IMR-90 (cell line): ENCODE results near the gene ST14. TPM values are rescaled to one million over a fixed set of nuclear protein-coding genes. Genes with fewer than 3 reads are reported as not detected.
"Not testable (repeated sequence)": the region's sequence is repeated elsewhere in the genome, so short reads cannot be mapped to it uniquely, and the experiment has no call there.

ENCODE experiments used
- ATAC-seq: fragments of 200-7000 bp; cut with Tn5 transposase; 2 replicates; pipeline ENCODE4 v1.9.1; 2020; ENCODE audit warnings: low read depth, mild to moderate bottlenecking, moderate library complexity
- BruUV-seq: library from RNA; stranded (reverse); fragments of 400-500 nt; replicated peaks from 2 replicates; lab custom pipeline; 2021; lab: Mats Ljungman, UMichigan
- CTCF ChIA-PET: fragments of 300-600 bp; formaldehyde crosslinking; extraction: SDS; loops from one replicate; lab custom pipeline; 2021; ENCODE audit warnings: antibody characterized with exemption; lab: Yijun Ruan, JAX
- POLR2A ChIA-PET: fragments of 300-600 bp; sonication (Branson Sonifier 250); formaldehyde crosslinking; loops from one replicate; lab custom pipeline; 2022; ENCODE audit warnings: antibody characterized with exemption; ENCODE audit not compliant: unreplicated experiment; lab: Charles Lee
- DNase-seq: peaks from one replicate; pipeline ENCODE4 v3.0.0; 2013
- H2AFZ ChIP-seq: replicated peaks from 2 replicates; pipeline ENCODE3; 2013; ENCODE audit warnings: low read length, mild to moderate bottlenecking; ENCODE audit not compliant: poor library complexity
- H2AK5ac ChIP-seq: 2 replicates; pipeline ENCODE4 v1.6.1; 2013; ENCODE audit warnings: low read depth, low read length, inconsistent platforms
- H2AK9ac ChIP-seq: replicated peaks from 2 replicates; pipeline ENCODE3; 2013; ENCODE audit warnings: mild to moderate bottlenecking, low read depth, low read length, moderate library complexity; ENCODE audit not compliant: poor library complexity
- H2BK120ac ChIP-seq: 2 replicates; pipeline ENCODE4 v1.6.1; 2013; ENCODE audit warnings: low read depth, low read length, inconsistent platforms
- H2BK15ac ChIP-seq: 3 replicates; pipeline ENCODE4 v1.6.1; 2013; ENCODE audit warnings: low read depth, low read length, inconsistent platforms
- H2BK20ac ChIP-seq: 2 replicates; pipeline ENCODE4 v1.6.1; 2013; ENCODE audit warnings: low read depth, mild to moderate bottlenecking, inconsistent platforms, low read length, moderate library complexity
- H2BK5ac ChIP-seq: 2 replicates; pipeline ENCODE4 v1.6.1; 2013; ENCODE audit warnings: mild to moderate bottlenecking, low read depth, low read length, inconsistent platforms; ENCODE audit not compliant: poor library complexity, severe bottlenecking
- H3K14ac ChIP-seq: replicated peaks from 2 replicates; pipeline ENCODE4 v1.6.1; 2013; ENCODE audit warnings: low read depth, low read length, inconsistent platforms
- H3K18ac ChIP-seq: 2 replicates; pipeline ENCODE4 v1.6.1; 2013; ENCODE audit warnings: low read depth, low read length, control low read depth
- H3K23ac ChIP-seq: 2 replicates; pipeline ENCODE4 v1.6.1; 2013; ENCODE audit warnings: low read depth, low read length, inconsistent platforms
- H3K27ac ChIP-seq: 2 replicates; pipeline ENCODE4 v1.5.1; 2013; ENCODE audit warnings: mild to moderate bottlenecking, control low read depth, low read length; ENCODE audit not compliant: insufficient read depth
- H3K27me3 ChIP-seq: 2 replicates; pipeline ENCODE4 v1.6.1; 2013; ENCODE audit warnings: low read length; ENCODE audit not compliant: control insufficient read depth, insufficient read depth
- H3K36me3 ChIP-seq: 2 replicates; pipeline ENCODE4 v1.6.1; 2013; ENCODE audit warnings: low read length, mixed read lengths; ENCODE audit not compliant: control insufficient read depth, insufficient read depth
- H3K4ac ChIP-seq: 2 replicates; pipeline ENCODE4 v1.6.1; 2013; ENCODE audit warnings: low read depth, low read length, inconsistent platforms
- H3K4me1 ChIP-seq: 2 replicates; pipeline ENCODE4 v1.6.1; 2013; ENCODE audit warnings: low read length, mixed read lengths; ENCODE audit not compliant: control insufficient read depth, insufficient read depth
- H3K4me2 ChIP-seq: 2 replicates; pipeline ENCODE4 v1.6.1; 2013; ENCODE audit warnings: low read depth, mild to moderate bottlenecking, control low read depth, low read length, moderate library complexity
- H3K4me3 ChIP-seq: 2 replicates; pipeline ENCODE4 v1.5.1; 2013; ENCODE audit warnings: low read depth, mild to moderate bottlenecking, control low read depth, low read length, moderate library complexity; ENCODE audit not compliant: insufficient read depth
- H3K56ac ChIP-seq: 2 replicates; pipeline ENCODE4 v1.6.1; 2013; ENCODE audit warnings: low read length, inconsistent platforms; ENCODE audit not compliant: insufficient read depth; ENCODE audit errors: extremely low read depth
- H3K79me1 ChIP-seq, 2 experiments: 2 replicates each; pipeline ENCODE4 v1.6.1; 2013; ENCODE audit warnings: low read length in 2 of 2, inconsistent platforms in 1 of 2, low read depth in 1 of 2
- H3K9ac ChIP-seq: 2 replicates; pipeline ENCODE4 v1.6.1; 2013; ENCODE audit warnings: low read depth, low read length, control low read depth
- H3K9me1 ChIP-seq: 2 replicates; pipeline ENCODE4 v1.6.1; 2013; ENCODE audit warnings: low read length, inconsistent platforms; ENCODE audit not compliant: insufficient read depth
- H3K9me3 ChIP-seq: 2 replicates; pipeline ENCODE4 v1.6.1; 2013; ENCODE audit warnings: low read length; ENCODE audit not compliant: control insufficient read depth, insufficient read depth
- H4K20me1 ChIP-seq: 2 replicates; pipeline ENCODE4 v1.6.1; 2013; ENCODE audit warnings: low read length, inconsistent platforms; ENCODE audit not compliant: insufficient read depth
- H4K5ac ChIP-seq: 2 replicates; pipeline ENCODE4 v1.6.1; 2013; ENCODE audit warnings: mild to moderate bottlenecking, low read depth, low read length, control low read depth
- H4K8ac ChIP-seq, 2 experiments: 2 replicates each; pipeline ENCODE4 v1.6.1; 2013; ENCODE audit warnings: low read depth in 2 of 2, low read length in 2 of 2, control low read depth in 1 of 2, inconsistent platforms in 1 of 2
- H4K91ac ChIP-seq: 2 replicates; pipeline ENCODE4 v1.6.1; 2013; ENCODE audit warnings: low read depth, low read length, inconsistent platforms; ENCODE audit not compliant: insufficient read depth
- CTCF ChIP-seq: conservative IDR thresholded peaks from 2 replicates; pipeline ENCODE4 v1.5.1; 2012; ENCODE audit warnings: mild to moderate bottlenecking, low read depth, low read length, improper control_type of control experiment
- FOS ChIP-seq: fragments of 150-350 bp; IDR thresholded peaks from 2 replicates; pipeline ENCODE4 v1.6.1; 2016; ENCODE audit warnings: low read depth, low read length
- MAFK ChIP-seq: IDR thresholded peaks from 2 replicates; pipeline ENCODE4 v1.6.1; 2012; ENCODE audit warnings: low read depth, low read length, improper control_type of control experiment
- MXI1 ChIP-seq: IDR thresholded peaks from 2 replicates; pipeline ENCODE4 v1.6.1; 2012; ENCODE audit warnings: low read depth, mild to moderate bottlenecking, low read length, moderate library complexity, borderline replicate concordance
- RAD21 ChIP-seq: IDR thresholded peaks from 2 replicates; pipeline ENCODE4 v1.6.1; 2012; ENCODE audit warnings: low read length, improper control_type of control experiment
- RFX5 ChIP-seq: IDR thresholded peaks from 2 replicates; pipeline ENCODE4 v1.8.0; 2012; ENCODE audit warnings: low read depth, mild to moderate bottlenecking, low read length, moderate library complexity
- SMC3 ChIP-seq: fragments of 150-350 bp; IDR thresholded peaks from 2 replicates; pipeline ENCODE4 v1.6.1; 2016; ENCODE audit warnings: low read depth, mild to moderate bottlenecking, antibody characterized with exemption, low read length, moderate library complexity
- WGBS, 2 experiments: methylation state at CpG; one replicate each; pipeline versions ENCODE4 v1.1.5 to v1.1.7; 2013; ENCODE audit warnings: missing lambda C conversion rate in 2 of 2; ENCODE audit not compliant: insufficient read length in 1 of 2; ENCODE audit errors: extremely low coverage in 2 of 2; 5-methylcytosine and 5-hydroxymethylcytosine counted together
- dilution Hi-C: fragments of 300-500 bp; cut with HindIII; formaldehyde crosslinking; loops from one replicate; pipeline ENCODE4 v1.14.3; 2018; ENCODE audit warnings: low sequenced_read_pairs; ENCODE audit not compliant: unreplicated experiment
- in situ Hi-C: fragments of 300-500 bp; cut with MboI; formaldehyde crosslinking; loops from 3 replicates; pipeline ENCODE4 v1.14.3; 2019; ENCODE audit warnings: low sequenced_read_pairs, inconsistent platforms, mixed read lengths
- intact Hi-C: fragments of 100-400 bp; cut with micrococcal nuclease; formaldehyde crosslinking; loops from 2 replicates; pipeline ENCODE4 v1.10.0; 2022
- polyA plus RNA-seq, 3 experiments: library from polyadenylated mRNA; depleted of rRNA; stranded (reverse); fragments of >200 nt; gene quantifications; 2 replicates each; pipeline ENCODE4 v1.2.3, GENCODE V29; 2012; ENCODE audit warnings: low replicate concordance in 1 of 3
- total RNA-seq: library from RNA; depleted of rRNA; stranded (reverse); fragments of >200 nt; gene quantifications from 2 replicates; pipeline ENCODE4 v1.2.3, GENCODE V29; 2012

The ST14 gene
- total and polyA plus RNA-seq, 2 of the 4 experiments (the other 2 are of a cell fraction), result not detected

GRCh38 chr11:130244848-130245247 is 85.3 kb downstream of the ST14 start:
- POLR2A ChIA-PET, result no interaction called here
- Histone ChIP-seq H3K23ac (no peak overlapping the region), H2AK9ac (no peak overlapping the region)

GRCh38 chr11:130245375-130245774 is 85.8 kb downstream of the ST14 start:
- H3K4me1 ChIP-seq, result peaks cover 10% of the 10 kb centered on the region
- H4K8ac ChIP-seq, H3K4me2 ChIP-seq, H2BK120ac ChIP-seq, H3K56ac ChIP-seq, H3K4ac ChIP-seq, H3K18ac ChIP-seq, ATAC-seq, H2AK5ac ChIP-seq, H4K5ac ChIP-seq, H3K9me3 ChIP-seq, H3K14ac ChIP-seq, H3K9me1 ChIP-seq, H2BK20ac ChIP-seq, H2BK15ac ChIP-seq, CTCF ChIA-PET, H2BK5ac ChIP-seq, H2AFZ ChIP-seq, POLR2A ChIA-PET, H3K23ac ChIP-seq, intact Hi-C loops, H4K91ac ChIP-seq, DNase-seq, H3K27me3 ChIP-seq, in situ Hi-C loops, H4K20me1 ChIP-seq, H3K27ac ChIP-seq, H3K4me3 ChIP-seq, H3K36me3 ChIP-seq, H2AK9ac ChIP-seq, BruUV-seq, dilution Hi-C loops, H3K9ac ChIP-seq: not testable (repeated sequence)
- H3K79me1 ChIP-seq, result peaks cover 5 to 19% of the 10 kb centered on the region in 2 experiments; a peak in 2 of 4 replicates
- 100% methylated on average over 2 of the region's 6 CpGs; no CpG with 5 or more reads in 1 of the 2 experiments for WGBS, 2 experiments

More at GRCh38 chr11:130244848-130245247, 85.3 kb downstream of the ST14 start:
- Histone ChIP-seq H4K91ac (no peak overlapping the region), H4K20me1 (peaks cover 8% of the 10 kb centered on the region; the same call in 1 of the 2 replicates), H3K79me1 (peaks cover 5 to 19% of the 10 kb centered on the region in 2 experiments; a peak in 2 of 4 replicates), H3K27me3 (no peaks in the 10 kb centered on the region), H3K4me3 (no peak overlapping the region), H3K56ac (no peak overlapping the region), H2AK5ac (no peak overlapping the region), H2BK15ac (no peak overlapping the region), H2BK20ac (no peak overlapping the region), H3K9me1 (no peaks in the 10 kb centered on the region; the same call in 1 of the 2 replicates), H2BK120ac (no peak overlapping the region), H3K36me3 (no peaks in the 10 kb centered on the region), H3K9ac (no peak overlapping the region), H3K14ac (no peak overlapping the region), H4K5ac (no peak overlapping the region), H3K27ac (no peak overlapping the region), H3K4me1 (peaks cover 10% of the 10 kb centered on the region), H3K4ac (no peak overlapping the region), H2BK5ac (no peak overlapping the region), H3K18ac (no peak overlapping the region), H4K8ac (no peak overlapping the region), H3K9me3 (no peaks in the 10 kb centered on the region), H2AFZ (no peak overlapping the region), H3K4me2 (no peak overlapping the region)
- CTCF ChIA-PET, result no interaction called here
- BruUV-seq, result no TSS peak
- in situ Hi-C loops (no loop called here), dilution Hi-C loops (no loop called here), intact Hi-C loops (no loop called here)
- no CpG with 5 or more reads among the region's 3 CpGs for WGBS, 2 experiments
- DNase-seq (no peak), ATAC-seq (no peak)
- TF ChIP-seq CTCF (no peak), RAD21 (no peak), FOS (peak; percentile 16; the same call in 1 of the 2 replicates), MAFK (no peak), RFX5 (no peak), SMC3 (no peak), MXI1 (no peak)
